ENCODE measurements around the gene RNU7-1. TPM values are rescaled to one million over a fixed set of nuclear protein-coding genes. Genes with fewer than 3 reads are reported as not detected.

Gene RNU7-1
- polyA plus RNA-seq, 3 donors, result not detected

- peaks cover 74% of the 10 kb centered on the region for H3K4me1 Mint-ChIP-seq
- H3K9ac ChIP-seq (ENCODE audit: insufficient read depth, low read length, poor library complexity, severe bottlenecking), result peak overlapping the region; percentile 25
- no peak overlapping the region for H2AFZ ChIP-seq (ENCODE audit: insufficient read depth, low read depth, low read length, poor library complexity, severe bottlenecking)
- peaks cover 94% of the 10 kb centered on the region for H3K79me2 ChIP-seq (ENCODE audit: insufficient read depth, low read length)
- peak overlapping the region; percentile 87 to 95 for H3K27ac ChIP-seq (ENCODE audit: low read depth in 1 of 2, low read length in 2 of 2)
- H3K36me3 Mint-ChIP-seq, result peaks cover 72 to 92% of the 10 kb centered on the region in 2 donors
- peaks cover 78 to 84% of the 10 kb centered on the region in 2 donors for H3K4me1 ChIP-seq (ENCODE audit: control insufficient read depth in 1 of 2, insufficient read depth in 2 of 2, low read length in 2 of 2)
- peak overlapping the region; percentile 20 to 99 (median 87) for H3K27ac Mint-ChIP-seq
- H3K4me2 ChIP-seq (replicated peaks; ENCODE audit: extremely low read depth, low read length, poor library complexity, severe bottlenecking), result peak overlapping the region; percentile 92
- peaks cover 0 to 2% (median 0%) of the 10 kb centered on the region in 7 donors for H3K9me3 Mint-ChIP-seq
- 42% methylated on average over 24 of the region's 28 CpGs for WGBS (ENCODE audit: insufficient coverage)
- DNase-seq, result no peak
- intact Hi-C loops (cut with micrococcal nuclease), result loop anchor here in 1 of 2 donors (10.0 kb wide), 1 partner anchor 421 kb away; the partner anchor contains the start of gene GAPDH
- no peaks in the 10 kb centered on the region for H3K27me3 ChIP-seq (ENCODE audit: control insufficient read depth in 2 of 2, insufficient read depth in 2 of 2, low read length in 2 of 2)
- peaks cover 99% of the 10 kb centered on the region for H4K20me1 ChIP-seq (ENCODE audit: insufficient read depth, low read length)
- peak overlapping the region; percentile 48 for H3K4me3 Mint-ChIP-seq
- H3K4me3 ChIP-seq (replicated peaks in 1 of 3; ENCODE audit: low read depth in 2 of 3, low read length in 3 of 3), result peak overlapping the region in 1 of 3 experiments; percentile 98
- H3K36me3 ChIP-seq (replicated peaks in 1 of 2; ENCODE audit: control insufficient read depth in 1 of 2, insufficient read depth in 2 of 2, low read length in 2 of 2), result peaks cover 70 to 77% of the 10 kb centered on the region in 2 donors
- TF ChIP-seq CTCF (IDR thresholded peaks at IDR 0.05), result no peak
- no peaks in the 10 kb centered on the region for H3K9me3 ChIP-seq (replicated peaks in 1 of 2; ENCODE audit: control insufficient read depth in 1 of 2, insufficient read depth in 1 of 2, low read length in 2 of 2)
- H3K27me3 Mint-ChIP-seq (ENCODE audit: low read depth in 3 of 3), result peaks cover 0 to 5% (median 0%) of the 10 kb centered on the region in 3 donors
These were observed 12.6 kb downstream of the RNU7-1 start for GRCh38 chr12:6956021-6956727.

- H3K27ac Mint-ChIP-seq, result peak overlapping the region; percentile 78 to 99 (median 90)
- peaks cover 84% of the 10 kb centered on the region for H3K4me1 Mint-ChIP-seq
- Histone ChIP-seq H3K27me3 (ENCODE audit: control insufficient read depth in 2 of 2, insufficient read depth in 2 of 2, low read length in 2 of 2) (no peaks in the 10 kb centered on the region), H3K36me3 (replicated peaks in 1 of 2; ENCODE audit: control insufficient read depth in 1 of 2, insufficient read depth in 2 of 2, low read length in 2 of 2) (peaks cover 70 to 71% of the 10 kb centered on the region in 2 donors), H3K9ac (ENCODE audit: insufficient read depth, low read length, poor library complexity, severe bottlenecking) (peak overlapping the region; percentile 25), H3K4me2 (replicated peaks; ENCODE audit: extremely low read depth, low read length, poor library complexity, severe bottlenecking) (peak overlapping the region; percentile 92), H3K4me3 (replicated peaks in 1 of 3; ENCODE audit: low read depth in 2 of 3, low read length in 3 of 3) (peak overlapping the region in 1 of 3 experiments; percentile 98), H3K27ac (ENCODE audit: low read depth in 1 of 2, low read length in 2 of 2) (peak overlapping the region; percentile 87 to 95), H3K9me3 (replicated peaks in 1 of 2; ENCODE audit: control insufficient read depth in 1 of 2, insufficient read depth in 1 of 2, low read length in 2 of 2) (no peaks in the 10 kb centered on the region), H3K4me1 (ENCODE audit: control insufficient read depth in 1 of 2, insufficient read depth in 2 of 2, low read length in 2 of 2) (peaks cover 89 to 95% of the 10 kb centered on the region in 2 donors), H4K20me1 (ENCODE audit: insufficient read depth, low read length) (peaks cover 100% of the 10 kb centered on the region), H3K79me2 (ENCODE audit: insufficient read depth, low read length) (peaks cover 84% of the 10 kb centered on the region), H2AFZ (ENCODE audit: insufficient read depth, low read depth, low read length, poor library complexity, severe bottlenecking) (no peak overlapping the region)
- TF ChIP-seq CTCF (IDR thresholded peaks at IDR 0.05), result no peak
- H3K27me3 Mint-ChIP-seq (ENCODE audit: low read depth in 3 of 3), result peaks cover 0 to 7% (median 0%) of the 10 kb centered on the region in 3 donors
- DNase-seq, result no peak
- peaks cover 73 to 93% of the 10 kb centered on the region in 2 donors for H3K36me3 Mint-ChIP-seq
- H3K4me3 Mint-ChIP-seq, result peak overlapping the region in 1 of 2 donors; percentile 48
- intact Hi-C loops (cut with micrococcal nuclease), result loop anchor here in 1 of 2 donors (10.0 kb wide), 1 partner anchor 422 kb away; the partner anchor contains the start of gene GAPDH
- WGBS (ENCODE audit: insufficient coverage), result 88% methylated on average over 20 of the region's 20 CpGs
- peaks cover 0 to 1% (median 0%) of the 10 kb centered on the region in 7 donors for H3K9me3 Mint-ChIP-seq
These were observed 13.6 kb downstream of the RNU7-1 start for GRCh38 chr12:6957151-6957701.
